ENCODE data around the gene TRIM25. TPM values are rescaled to one million over a fixed set of nuclear protein-coding genes. Genes with fewer than 3 reads are reported as not detected.

TRIM25 gene
- total RNA-seq, 2 experiments from 2014 or later = 168 to 193 TPM

Other genes starting within 250 kb of the TRIM25 start
- gene C17orf67, start 80.1 kb downstream of the TRIM25 start, total RNA-seq = 1 to 10 TPM; 5.1 to 5.2 TPM
- gene DGKE, start 79.9 kb downstream of the TRIM25 start, total RNA-seq = 10 to 100 TPM; 24.6 to 25.3 TPM
- gene COIL, start 47.0 kb upstream of the TRIM25 start, total RNA-seq = 10 to 100 TPM; 16.9 to 19.8 TPM
- 10 to 100 TPM in 1 of 2 experiments, 1 to 10 TPM in 1; 9.6 to 11.5 TPM for gene SCPEP1, start 64.1 kb upstream of the TRIM25 start, total RNA-seq
- 10 to 100 TPM; 25.4 to 29.7 TPM for gene AKAP1, start 171.2 kb upstream of the TRIM25 start, total RNA-seq